ENCODE data around the gene PRKACA. TPM values are rescaled to one million over a fixed set of nuclear protein-coding genes. Genes with fewer than 3 reads are reported as not detected.

PRKACA gene
- total and polyA plus RNA-seq, 8 donors, result 81.5 to 118 (median 93.7) TPM

DNA sequence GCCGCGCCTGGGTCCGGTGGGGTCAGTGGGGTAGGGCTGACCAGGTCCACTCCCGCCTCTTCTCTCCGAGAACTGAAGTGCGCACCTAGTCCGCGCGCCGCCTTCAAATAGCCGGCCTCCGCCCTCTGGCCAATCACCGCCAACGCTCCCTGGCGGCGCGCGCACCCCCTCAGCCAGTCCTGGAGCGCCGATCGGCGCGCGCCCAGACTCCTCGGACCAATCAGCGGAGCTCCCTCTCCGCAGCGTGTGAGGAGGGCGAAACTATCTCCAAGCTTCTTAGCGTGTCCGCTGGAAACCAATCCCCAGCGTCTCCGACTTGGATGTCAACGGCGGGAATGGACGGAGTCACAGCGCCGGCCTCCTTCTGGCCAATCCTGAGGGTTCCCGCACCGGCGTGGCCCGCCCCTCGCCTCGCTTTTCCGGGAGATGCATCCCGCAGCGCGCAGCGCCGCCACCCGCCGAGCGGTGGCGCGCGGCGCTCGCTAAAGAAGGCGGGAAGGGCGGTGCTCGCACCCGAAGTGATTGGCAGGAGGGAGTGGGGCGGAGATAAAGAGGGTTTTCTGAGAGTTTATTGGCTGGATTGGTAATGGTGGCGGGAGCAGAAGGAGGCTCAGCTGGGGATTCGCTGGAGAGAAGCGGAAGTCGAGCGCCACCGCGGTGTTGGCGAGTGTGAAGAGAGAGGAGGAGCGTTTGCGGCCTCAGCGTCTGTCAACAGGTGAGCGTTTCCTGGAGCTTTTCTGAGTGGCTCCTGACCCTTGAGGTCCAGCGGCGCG is 19.1 kb upstream of the PRKACA start, which contains the start of gene ASF1B:
Gene ASF1B, minus strand, starts transcription at position 81 of the 773 bp plus-strand sequence. CDS start 133 bp downstream, outside the sequence.
- TF ChIP-seq, protein P1, sequence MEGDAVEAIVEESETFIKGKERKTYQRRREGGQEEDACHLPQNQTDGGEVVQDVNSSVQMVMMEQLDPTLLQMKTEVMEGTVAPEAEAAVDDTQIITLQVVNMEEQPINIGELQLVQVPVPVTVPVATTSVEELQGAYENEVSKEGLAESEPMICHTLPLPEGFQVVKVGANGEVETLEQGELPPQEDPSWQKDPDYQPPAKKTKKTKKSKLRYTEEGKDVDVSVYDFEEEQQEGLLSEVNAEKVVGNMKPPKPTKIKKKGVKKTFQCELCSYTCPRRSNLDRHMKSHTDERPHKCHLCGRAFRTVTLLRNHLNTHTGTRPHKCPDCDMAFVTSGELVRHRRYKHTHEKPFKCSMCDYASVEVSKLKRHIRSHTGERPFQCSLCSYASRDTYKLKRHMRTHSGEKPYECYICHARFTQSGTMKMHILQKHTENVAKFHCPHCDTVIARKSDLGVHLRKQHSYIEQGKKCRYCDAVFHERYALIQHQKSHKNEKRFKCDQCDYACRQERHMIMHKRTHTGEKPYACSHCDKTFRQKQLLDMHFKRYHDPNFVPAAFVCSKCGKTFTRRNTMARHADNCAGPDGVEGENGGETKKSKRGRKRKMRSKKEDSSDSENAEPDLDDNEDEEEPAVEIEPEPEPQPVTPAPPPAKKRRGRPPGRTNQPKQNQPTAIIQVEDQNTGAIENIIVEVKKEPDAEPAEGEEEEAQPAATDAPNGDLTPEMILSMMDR (IDR thresholded peaks at IDR 0.05), result peak; percentile 84 to 93
- H3K36me3 ChIP-seq, result no peaks in the 10 kb centered on the region
- no peaks in the 10 kb centered on the region for H3K27me3 ChIP-seq
- ATAC-seq (peak; percentile 91), DNase-seq (peak; percentile 98 to 100 (median 99))
- no peaks in the 10 kb centered on the region for H3K9me3 ChIP-seq
- peak within 1 kb of the TSS; percentile 97 for H3K27ac ChIP-seq
- intact Hi-C loops (cut with DNase I), result no loop called here
- peaks cover 12 to 55% of the 10 kb centered on the region in 2 donors for H3K4me1 ChIP-seq
- peak within 1 kb of the TSS; percentile 75 to 85 for H3K4me3 ChIP-seq

- Histone ChIP-seq H3K9me3 (no peaks in the 10 kb centered on the region), H3K36me3 (no peaks in the 10 kb centered on the region), H3K27me3 (no peaks in the 10 kb centered on the region), H3K27ac (peak overlapping the region in 1 of 2 donors; percentile 97), H3K4me3 (peak overlapping the region; percentile 56 to 75), H3K4me1 (peaks cover 12 to 54% of the 10 kb centered on the region in 2 donors)
- intact Hi-C loops (cut with DNase I), result no loop called here
- TF ChIP-seq, protein P1 (IDR thresholded peaks at IDR 0.05), result no peak
- DNase-seq (no peak), ATAC-seq (no peak)
These were observed 18.5 kb upstream of the PRKACA start for GRCh38 chr19:14135985-14136508.

GRCh38 chr19:14135355-14135754 is 17.8 kb upstream of the PRKACA start:
- Histone ChIP-seq H3K27ac (no peak overlapping the region), H3K36me3 (no peaks in the 10 kb centered on the region), H3K27me3 (no peaks in the 10 kb centered on the region), H3K9me3 (no peaks in the 10 kb centered on the region), H3K4me3 (peak overlapping the region in 1 of 2 donors; percentile 75), H3K4me1 (peaks cover 12 to 50% of the 10 kb centered on the region in 2 donors)
- intact Hi-C loops (cut with DNase I), result no loop called here
- TF ChIP-seq, protein P1 (IDR thresholded peaks at IDR 0.05), result no peak
- DNase-seq (peak in 1 of 4 donors; percentile 17), ATAC-seq (no peak)

DNA sequence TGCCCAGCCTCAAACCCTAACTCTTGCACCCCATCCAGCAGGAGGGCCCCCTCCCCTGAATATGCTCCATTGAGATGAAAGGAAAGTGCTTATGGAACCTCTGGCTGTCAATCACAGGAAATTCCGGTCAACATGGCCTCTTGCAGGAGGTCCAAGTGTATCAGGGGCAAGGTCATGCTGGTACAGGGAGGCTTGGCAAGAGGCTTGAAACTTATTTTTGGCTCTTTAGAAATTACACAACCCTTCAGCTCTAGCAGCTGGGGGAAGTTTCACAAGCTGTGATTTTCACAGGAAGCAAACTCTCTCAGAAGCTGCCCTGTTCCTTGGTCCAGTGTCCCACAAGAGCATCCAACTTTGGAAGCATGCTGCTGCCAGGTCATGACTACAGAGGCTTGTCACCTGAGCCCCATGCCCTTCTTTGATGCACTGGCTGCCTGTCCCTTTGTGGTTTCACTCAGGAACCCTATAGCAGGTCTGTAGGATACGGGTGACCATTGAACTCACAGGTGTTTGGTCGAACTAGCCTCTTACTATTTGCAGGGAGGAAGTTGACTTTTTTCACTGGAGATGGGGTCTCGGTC is 10.5 kb upstream of the PRKACA start:
- DNase-seq, result no peak
- no peaks in the 10 kb centered on the region for H3K27me3 ChIP-seq
- ATAC-seq, result peak; percentile 80
- intact Hi-C loops (cut with DNase I), result no loop called here
- H3K9me3 ChIP-seq, result no peaks in the 10 kb centered on the region
- H3K27ac ChIP-seq, result peak overlapping the region in 1 of 2 donors; percentile 89
- TF ChIP-seq, protein P1 (IDR thresholded peaks at IDR 0.05), result no peak
- H3K36me3 ChIP-seq, result no peaks in the 10 kb centered on the region
- no peak overlapping the region for H3K4me3 ChIP-seq
- H3K4me1 ChIP-seq, result peaks cover 4 to 41% of the 10 kb centered on the region in 2 donors

- Histone ChIP-seq H3K4me1 (peaks cover 4 to 41% of the 10 kb centered on the region in 2 donors), H3K27me3 (no peaks in the 10 kb centered on the region), H3K4me3 (no peak overlapping the region), H3K27ac (peak overlapping the region in 1 of 2 donors; percentile 89), H3K36me3 (no peaks in the 10 kb centered on the region), H3K9me3 (no peaks in the 10 kb centered on the region)
- ATAC-seq (peak; percentile 78), DNase-seq (peak in 2 of 4 donors; percentile 72 to 83)
- intact Hi-C loops (cut with DNase I), result no loop called here
- TF ChIP-seq, protein P1 (IDR thresholded peaks at IDR 0.05), result no peak
These were observed 9.6 kb upstream of the PRKACA start for GRCh38 chr19:14127176-14127575.

All from left lung (tissue), 10 donors.